ENCODE results near the gene ACTN1. TPM values are rescaled to one million over a fixed set of nuclear protein-coding genes. Genes with fewer than 3 reads are reported as not detected.

ACTN1 gene
- polyA plus RNA-seq, 1 of the 3 experiments (the other 2 are of a cell fraction), result 319 TPM

- peak; percentile 24 for DNase-seq
- Histone ChIP-seq H3K9me3 (no peaks in the 10 kb centered on the region), H3K36me3 (replicated peaks in 1 of 2; ENCODE audit: control insufficient read depth in 1 of 2, insufficient read depth in 2 of 2, low read length in 1 of 2) (peaks cover 39 to 44% of the 10 kb centered on the region in 2 experiments), H3K27me3 (ENCODE audit: insufficient read depth) (no peaks in the 10 kb centered on the region), H3K9me2 (no peaks in the 10 kb centered on the region), H3K27ac (ENCODE audit: low read depth in 2 of 2, low read length in 1 of 2) (peak overlapping the region; percentile 98), H3K4me3 (ENCODE audit: low read depth in 2 of 2, low read length in 1 of 2) (peak overlapping the region; percentile 87 to 96), H3F3A (replicated peaks; ENCODE audit: insufficient read depth) (peaks cover 32% of the 10 kb centered on the region), H3K4me1 (ENCODE audit: control insufficient read depth in 1 of 2, insufficient read depth in 2 of 2, low read depth in 1 of 2, low read length in 1 of 2) (peaks cover 29 to 62% of the 10 kb centered on the region in 2 experiments), H3K79me2 (ENCODE audit: insufficient read depth) (peaks cover 83% of the 10 kb centered on the region), H4K20me1 (ENCODE audit: insufficient read depth) (peaks cover 62% of the 10 kb centered on the region), H3K4me2 (peak overlapping the region; percentile 98), H3K9ac (peak overlapping the region; percentile 99), H2AFZ (ENCODE audit: low read depth) (no peak overlapping the region)
- ChIA-PET POLR2A (interaction anchor here (1.0 to 1.6 kb wide), 5 partner anchors 10 to 81 kb away, joined by 3 to 5 read pairs (median 3); no protein-coding TSS in a partner anchor), CTCF (interaction anchor here (0.9 to 2.8 kb wide), 13 partner anchors 9 to 131 kb away, joined by 3 to 16 read pairs (median 4); no protein-coding TSS in a partner anchor)
- TF ChIP-seq NRF1 (IDR thresholded peaks at IDR 0.05; ENCODE audit: low read depth, low read length) (no peak), MAX (IDR thresholded peaks at IDR 0.05; ENCODE audit: low read depth) (0 out of 2 replicates have a peak, but pooled peaks have one; percentile 28)
- WGBS (ENCODE audit: low lambda C conversion rate), result 75% methylated on average over 13 of the region's 13 CpGs
Observed at GRCh38 chr14:68976160-68977067, 2.7 kb downstream of the ACTN1 start.

- Histone ChIP-seq H2AFZ (ENCODE audit: low read depth) (no peak overlapping the region), H4K20me1 (ENCODE audit: insufficient read depth) (peaks cover 69% of the 10 kb centered on the region), H3K36me3 (replicated peaks in 1 of 2; ENCODE audit: control insufficient read depth in 1 of 2, insufficient read depth in 2 of 2, low read length in 1 of 2) (peaks cover 45 to 52% of the 10 kb centered on the region in 2 experiments), H3K79me2 (ENCODE audit: insufficient read depth) (peaks cover 88% of the 10 kb centered on the region), H3K9me2 (no peaks in the 10 kb centered on the region), H3F3A (replicated peaks; ENCODE audit: insufficient read depth) (peaks cover 25% of the 10 kb centered on the region), H3K27me3 (ENCODE audit: insufficient read depth) (no peaks in the 10 kb centered on the region), H3K27ac (ENCODE audit: low read depth in 2 of 2, low read length in 1 of 2) (peak overlapping the region; percentile 98), H3K4me3 (ENCODE audit: low read depth in 2 of 2, low read length in 1 of 2) (peak overlapping the region; percentile 87 to 96; a peak in 3 of 4 replicates), H3K4me2 (peak overlapping the region; percentile 98), H3K9ac (peak overlapping the region; percentile 99; the same call in 1 of the 2 replicates), H3K4me1 (ENCODE audit: control insufficient read depth in 1 of 2, insufficient read depth in 2 of 2, low read depth in 1 of 2, low read length in 1 of 2) (peaks cover 29 to 65% of the 10 kb centered on the region in 2 experiments), H3K9me3 (no peaks in the 10 kb centered on the region)
- peak; percentile 55 for TF ChIP-seq MXI1 (IDR thresholded peaks at IDR 0.05; ENCODE audit: low read depth, low read length)
- TF ChIP-seq REST (IDR thresholded peaks at IDR 0.05; ENCODE audit: low read depth, low read length), result 0 out of 2 replicates have a peak, but pooled peaks have one; percentile 36
- no peak for TF ChIP-seq ZBTB33 (IDR thresholded peaks at IDR 0.05; ENCODE audit: borderline replicate concordance, low read depth)
- peak; percentile 24; the same call in 1 of the 2 replicates for TF ChIP-seq NFIC (IDR thresholded peaks at IDR 0.05; ENCODE audit: borderline replicate concordance)
- no peak for TF ChIP-seq GABPA (IDR thresholded peaks at IDR 0.05; ENCODE audit: low read depth)
- TF ChIP-seq SIN3A (IDR thresholded peaks at IDR 0.05; ENCODE audit: borderline replicate concordance, low read depth, low read length), result 0 out of 2 replicates have a peak, but pooled peaks have one; percentile 47
- TF ChIP-seq MAX (IDR thresholded peaks at IDR 0.05; ENCODE audit: low read depth), result peak; percentile 89
- ChIA-PET CTCF (interaction anchor here (0.9 to 2.8 kb wide), 6 partner anchors 14 to 131 kb away, joined by 3 to 15 read pairs (median 4); no protein-coding TSS in a partner anchor), POLR2A (interaction anchor here (1.0 to 1.6 kb wide), 3 partner anchors 37 to 82 kb away, joined by 3 to 5 read pairs (median 3); no protein-coding TSS in a partner anchor)
- WGBS (ENCODE audit: low lambda C conversion rate), result 30% methylated on average over 7 of the region's 7 CpGs
- no peak for DNase-seq
Observed at GRCh38 chr14:68975667-68976066, 3.4 kb downstream of the ACTN1 start.
